HT-29 (cell line): Measurements from ENCODE around the gene SLC29A3. TPM values are rescaled to one million over a fixed set of nuclear protein-coding genes. Genes with fewer than 3 reads are reported as not detected.
A peak's percentile ranks its signal among the peaks of the same experiment; 100 is the strongest.

Experiments
- DNase-seq: peaks from one replicate; pipeline ENCODE4 v3.0.0-alpha.2; 2015; ENCODE audit warnings: low spot score
- total RNA-seq: library from RNA; depleted of rRNA; stranded (reverse); fragments of >200 nt; shearing (Covaris generic); gene quantifications from 2 replicates; pipeline ENCODE4 v1.2.3, GENCODE V29; 2014

The SLC29A3 gene
- total RNA-seq, 1 experiment from 2014 or later = 4.1 TPM

DNA sequence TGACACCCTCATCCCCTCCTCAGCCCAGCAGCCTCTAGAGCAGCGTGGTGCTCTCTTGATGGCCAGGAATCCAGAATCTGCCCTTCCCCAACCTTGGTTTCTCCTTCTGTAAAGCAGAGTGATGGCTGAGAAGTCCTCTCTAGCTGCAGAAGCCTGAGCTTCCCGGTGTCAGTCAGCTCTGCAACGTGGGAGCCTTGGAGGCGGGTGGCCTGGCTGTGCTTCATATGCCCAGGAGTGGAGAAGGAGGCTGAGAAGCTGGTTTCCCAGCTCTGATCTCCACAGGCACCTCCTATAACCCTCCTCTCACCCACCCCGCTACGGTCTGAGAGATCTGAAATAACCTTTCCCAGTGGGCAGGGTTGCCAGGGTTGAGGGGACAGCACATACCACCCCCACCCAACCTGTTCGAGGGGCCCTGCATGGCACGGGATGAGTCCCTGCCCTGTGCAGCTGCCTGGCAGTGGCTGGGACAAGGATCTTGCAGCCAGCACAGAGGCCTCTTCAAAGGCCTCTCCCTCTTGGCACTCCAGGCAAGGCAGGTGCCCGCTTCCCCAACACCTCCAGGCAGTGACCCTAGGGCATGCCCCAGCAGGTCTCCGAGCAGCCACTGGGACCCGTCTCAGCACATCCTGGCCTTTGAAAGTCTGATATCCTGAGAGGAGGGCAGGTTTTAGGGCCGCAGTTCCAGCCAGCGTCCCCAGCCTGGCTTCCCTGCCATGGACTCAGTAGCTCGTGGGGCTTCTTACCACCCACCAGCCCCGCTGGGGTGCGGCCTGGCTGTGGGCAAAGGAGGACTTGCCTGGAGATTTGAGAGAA is 18.3 kb upstream of the SLC29A3 start:
- no peak for DNase-seq

DNA sequence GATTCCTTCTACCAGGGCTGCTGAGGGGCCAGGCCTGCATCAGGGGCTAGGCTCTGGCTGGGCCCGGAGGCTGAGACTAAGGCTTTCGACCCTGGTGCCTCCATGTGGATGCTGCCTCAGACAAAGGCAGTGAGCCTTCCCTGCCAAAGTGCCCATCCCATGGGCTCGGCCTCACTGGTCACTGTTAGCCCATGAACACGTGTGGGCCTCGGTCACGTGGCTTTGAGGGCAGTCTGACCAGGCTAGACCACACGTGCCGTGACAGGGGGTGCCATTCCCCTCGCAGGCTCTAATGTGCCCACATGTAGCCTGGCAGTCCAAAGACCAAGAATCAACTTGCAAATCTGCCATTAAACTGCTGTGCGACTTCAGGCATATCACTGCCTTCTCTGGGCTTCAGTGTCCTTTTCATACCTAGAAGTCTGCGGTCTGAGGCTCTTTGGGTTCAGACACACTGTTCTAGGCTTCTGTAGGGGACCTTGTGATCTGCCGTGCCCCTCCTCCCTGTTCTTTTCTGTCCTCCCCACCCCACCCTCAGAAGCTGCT is 17.6 kb upstream of the SLC29A3 start:
- DNase-seq = no peak

DNA sequence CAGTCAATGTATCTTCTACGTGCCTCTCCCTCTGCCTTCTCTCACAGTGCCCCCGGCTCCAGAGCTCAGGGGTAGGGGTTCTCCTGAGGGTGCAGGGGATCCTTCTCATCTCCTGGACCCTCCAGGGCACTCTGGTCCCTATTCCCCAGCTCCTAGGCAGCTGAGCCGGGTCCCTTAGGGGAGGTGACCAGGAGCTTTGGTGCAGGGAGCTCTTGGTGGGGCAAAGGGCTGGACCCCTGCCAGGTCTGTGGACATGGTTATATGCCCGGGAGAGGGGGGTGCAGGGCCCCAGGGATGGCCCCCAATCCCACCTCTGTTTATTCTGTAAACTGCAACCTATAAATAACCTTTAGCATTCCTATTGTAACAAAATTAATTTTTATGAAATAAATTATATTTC is 16.6 kb upstream of the SLC29A3 start:
- no peak for DNase-seq

DNA sequence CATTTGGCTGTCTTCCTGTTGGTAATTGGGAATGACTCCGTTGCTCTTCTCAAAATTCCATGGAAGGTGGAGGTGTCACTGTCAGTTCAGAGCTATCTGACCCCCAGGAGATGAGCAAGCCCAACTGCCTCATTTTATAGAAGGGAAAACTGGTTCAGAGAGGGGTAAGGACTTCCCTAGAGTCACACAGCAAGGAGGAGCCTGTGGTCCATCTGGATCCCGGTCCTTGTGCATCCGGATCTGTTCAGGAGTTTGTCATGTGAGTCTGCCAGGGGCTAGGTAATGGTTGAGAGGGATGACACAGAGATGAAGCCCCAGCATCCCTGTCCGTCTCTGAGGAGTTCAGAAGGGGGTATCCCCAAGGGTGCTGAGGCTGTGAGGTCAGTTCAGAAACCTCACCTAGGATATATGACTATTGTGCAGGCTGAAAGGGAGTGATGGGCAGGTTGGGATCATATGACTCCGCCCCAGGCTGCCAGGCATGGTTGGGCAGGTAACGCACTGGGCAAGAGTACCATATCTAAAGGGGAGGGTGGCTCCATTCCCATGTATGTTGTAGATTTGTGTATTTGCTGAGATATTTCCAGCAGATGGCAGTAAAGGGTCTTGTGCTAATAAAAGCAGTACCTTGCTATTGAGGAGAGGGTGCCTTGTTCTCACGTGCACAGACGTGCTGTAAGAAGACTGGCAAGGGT is 16.0 kb upstream of the SLC29A3 start:
- peak; percentile 65 for DNase-seq

DNA sequence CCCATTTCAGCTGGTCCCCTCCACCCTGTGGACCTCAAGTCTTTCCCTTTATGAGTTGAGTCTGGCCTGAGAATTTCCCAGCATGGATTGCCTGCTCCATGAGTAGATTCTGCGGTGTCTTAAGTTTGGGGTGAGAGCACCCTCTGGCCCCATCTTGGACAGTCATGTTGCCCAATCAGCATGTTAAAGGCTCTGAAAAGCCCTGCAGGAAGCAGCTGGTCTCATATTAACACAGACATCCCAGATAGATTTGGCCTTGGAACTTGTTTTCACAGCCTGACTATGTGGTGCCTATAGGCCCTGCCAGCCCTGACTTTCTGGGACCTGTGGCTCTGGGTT is 15.5 kb upstream of the SLC29A3 start:
- DNase-seq = no peak

DNA sequence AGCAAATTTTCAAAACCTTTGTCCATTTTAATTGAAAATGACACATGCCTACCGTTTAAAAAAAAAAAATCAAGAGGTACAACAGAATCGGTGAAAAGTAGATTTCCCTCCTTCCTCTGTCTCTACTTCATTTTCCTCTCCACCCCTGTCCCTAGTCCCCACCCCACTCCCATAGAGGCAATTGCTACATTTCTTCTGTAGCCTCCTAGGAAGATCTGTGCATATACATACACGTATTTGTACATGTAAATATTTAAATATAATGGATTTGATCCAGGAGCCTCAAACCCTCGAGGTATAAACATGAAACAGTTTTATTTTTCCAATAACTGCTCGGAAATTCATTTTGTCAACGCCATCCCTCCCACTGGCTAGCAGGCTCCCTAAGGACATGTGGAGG is 14.1 kb upstream of the SLC29A3 start:
- DNase-seq = no peak

DNA sequence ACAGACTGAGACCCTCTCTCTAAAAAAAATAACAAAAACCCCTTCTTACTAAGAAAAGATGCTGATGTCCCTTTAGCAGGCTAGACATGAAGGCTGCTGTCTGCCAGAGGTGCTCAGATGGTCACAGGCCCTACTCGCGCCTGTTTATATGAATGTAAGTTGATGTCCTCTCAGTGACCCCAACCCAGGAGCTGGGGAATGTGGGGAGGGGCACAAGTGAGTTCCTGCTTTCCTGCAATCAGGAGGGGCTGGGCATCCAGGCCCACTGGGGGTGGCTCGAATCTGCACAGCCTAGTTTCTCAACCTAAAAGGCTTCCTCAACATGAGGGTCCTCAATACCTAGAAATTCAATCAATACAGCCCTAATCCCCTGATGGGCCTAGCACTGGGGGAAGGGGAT is 12.1 kb upstream of the SLC29A3 start:
- no peak for DNase-seq

DNA sequence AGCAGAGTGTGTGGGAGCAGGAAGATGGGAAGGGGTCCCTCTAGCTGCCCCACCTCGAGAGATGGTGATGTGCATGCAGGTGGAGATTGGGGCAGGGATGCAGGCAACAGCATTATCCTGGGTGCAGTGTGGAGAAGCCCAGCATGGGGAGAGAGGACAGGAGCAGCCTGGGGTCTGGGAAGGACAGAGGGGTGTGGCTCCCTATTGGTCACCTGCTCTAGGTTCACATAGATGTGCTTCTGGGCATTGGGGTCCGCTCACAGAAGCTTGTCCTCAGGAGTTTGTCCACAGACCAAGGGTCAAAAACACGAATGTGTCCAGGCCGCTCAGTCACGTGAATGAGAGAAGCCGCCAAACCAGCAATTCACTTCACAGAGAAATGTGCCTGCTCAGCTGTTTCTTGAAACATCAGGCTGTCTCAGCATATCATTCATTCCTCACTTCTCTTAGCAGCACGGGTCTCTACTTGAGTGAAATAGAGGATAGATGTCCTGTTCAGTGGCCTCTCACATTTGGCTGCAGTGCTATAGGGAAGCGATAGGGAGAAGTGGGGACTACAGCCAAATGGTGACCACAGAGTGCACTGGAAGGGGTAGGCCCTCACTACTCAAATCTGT is 11.5 kb upstream of the SLC29A3 start:
- no peak for DNase-seq

DNA sequence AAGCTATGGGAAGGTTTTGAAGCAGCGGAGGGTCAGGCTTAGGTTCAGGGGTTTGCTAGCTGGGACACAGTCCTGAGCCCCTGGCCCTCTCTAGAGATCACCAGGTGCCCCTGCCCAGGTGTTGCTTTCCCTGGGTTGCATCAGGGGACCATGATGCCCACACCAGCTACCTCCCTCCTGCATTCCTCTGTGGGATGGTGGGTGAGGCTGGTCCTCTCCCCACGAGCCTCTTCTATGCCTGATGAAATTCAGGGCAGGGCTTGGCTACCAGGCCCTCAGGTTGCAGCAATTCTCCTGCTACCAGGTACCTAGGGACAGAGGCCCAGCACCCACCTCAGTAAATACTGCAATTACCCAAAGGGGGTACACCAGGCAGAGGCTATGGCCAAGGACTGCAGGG is 10.8 kb upstream of the SLC29A3 start:
- DNase-seq = no peak

DNA sequence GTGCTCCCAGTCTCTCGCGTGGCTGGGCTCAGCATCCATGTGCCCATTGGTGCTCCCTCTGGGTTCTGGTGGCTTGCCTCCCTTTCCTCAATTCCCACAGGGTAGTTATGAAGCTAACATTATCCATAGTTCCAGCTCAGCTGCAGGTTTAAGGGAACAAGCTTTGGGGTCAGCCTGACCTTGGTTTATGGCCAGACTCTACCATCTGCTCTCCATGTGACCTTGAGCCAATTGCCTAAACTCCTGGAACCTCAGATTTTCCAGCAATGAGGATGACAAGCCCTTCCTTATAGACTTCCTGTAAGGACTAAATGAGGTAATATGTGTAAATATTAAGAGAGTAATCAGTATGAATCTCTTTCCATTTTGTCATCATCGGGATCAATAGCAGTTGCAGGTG is 10.1 kb upstream of the SLC29A3 start:
- DNase-seq = no peak

DNA sequence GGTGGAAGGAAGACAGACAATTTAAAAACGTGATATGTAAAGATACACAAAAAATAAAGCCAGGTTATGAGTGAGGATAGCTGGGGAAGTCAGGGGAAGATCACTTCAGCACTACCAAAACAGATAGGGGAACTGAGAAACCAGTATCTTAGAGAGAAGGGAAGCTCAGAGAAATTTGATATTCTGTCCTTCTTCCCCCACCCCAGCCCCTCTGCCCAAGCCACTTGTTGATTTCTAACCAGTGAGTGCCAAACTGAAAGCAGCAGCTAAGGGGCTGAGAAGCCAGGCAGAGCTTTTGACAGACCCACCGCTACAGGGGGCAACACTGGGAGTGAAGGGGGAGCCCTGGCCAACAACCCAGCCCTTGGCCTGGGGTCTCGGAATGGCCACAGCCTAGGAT is 9.1 kb upstream of the SLC29A3 start:
- no peak for DNase-seq

DNA sequence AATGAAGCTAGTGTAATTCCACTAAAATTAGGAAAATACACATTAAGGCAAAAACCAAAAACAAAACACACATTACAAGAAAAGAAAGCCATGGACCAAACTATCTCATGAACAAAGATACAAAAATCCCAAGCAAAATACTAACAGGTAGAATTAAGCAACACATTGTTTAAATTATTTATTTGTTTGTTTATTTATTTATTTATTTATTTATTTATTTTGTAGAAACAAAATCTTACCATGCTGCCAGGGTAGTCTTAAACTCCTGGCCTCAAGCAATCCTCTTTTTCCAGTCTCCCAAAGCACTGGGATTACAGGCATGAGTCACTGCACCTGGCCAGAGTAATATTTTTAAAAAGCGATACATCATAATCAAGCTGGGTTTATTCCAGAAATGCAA is 6.8 kb upstream of the SLC29A3 start:
- DNase-seq = no peak

DNA sequence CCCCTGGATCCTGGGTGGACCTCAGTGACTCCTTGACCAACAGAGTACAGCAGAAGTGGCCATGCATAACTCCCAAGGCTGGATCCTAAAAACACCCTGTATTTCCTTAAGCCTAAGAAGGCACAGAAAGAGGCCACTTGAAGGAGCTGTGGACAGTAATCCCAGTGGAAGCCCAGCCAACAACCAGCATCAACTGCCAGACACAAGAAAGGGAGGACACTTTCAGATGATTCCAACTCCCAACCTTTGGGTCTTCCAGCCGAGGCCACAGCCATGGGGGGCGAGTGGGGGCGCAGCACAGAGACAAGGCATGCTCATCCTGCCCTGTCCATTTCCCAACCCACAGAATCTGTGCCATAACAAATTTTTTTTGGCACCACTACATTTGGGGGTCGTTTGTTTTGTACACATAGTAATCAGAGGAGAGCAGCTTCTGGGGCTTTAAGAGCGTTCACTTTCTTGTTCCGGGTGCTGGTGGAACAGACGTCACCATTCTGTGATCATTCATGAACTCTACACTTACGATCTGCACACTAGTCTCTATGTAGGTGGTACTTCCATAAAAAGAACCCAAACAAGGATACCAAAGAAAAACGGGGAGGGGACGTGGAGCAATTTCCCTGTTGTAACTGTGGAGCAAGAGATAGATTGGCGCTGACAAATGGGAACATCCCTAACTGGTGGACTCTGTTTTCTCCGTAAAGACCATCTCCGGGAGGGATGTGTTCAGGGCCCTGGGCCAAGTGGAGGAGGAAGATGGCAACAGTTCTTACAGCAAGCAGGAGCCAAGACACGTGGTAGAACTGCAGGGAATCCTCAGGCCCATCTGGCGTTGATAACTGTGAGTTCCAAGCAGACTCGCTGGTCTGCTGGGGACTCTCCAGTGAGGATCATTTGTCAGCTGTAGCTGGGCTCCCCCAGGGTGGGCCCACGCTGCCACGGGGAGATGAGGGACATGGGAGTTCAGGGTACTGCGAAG is 6.0 kb upstream of the SLC29A3 start:
- no peak for DNase-seq

DNA sequence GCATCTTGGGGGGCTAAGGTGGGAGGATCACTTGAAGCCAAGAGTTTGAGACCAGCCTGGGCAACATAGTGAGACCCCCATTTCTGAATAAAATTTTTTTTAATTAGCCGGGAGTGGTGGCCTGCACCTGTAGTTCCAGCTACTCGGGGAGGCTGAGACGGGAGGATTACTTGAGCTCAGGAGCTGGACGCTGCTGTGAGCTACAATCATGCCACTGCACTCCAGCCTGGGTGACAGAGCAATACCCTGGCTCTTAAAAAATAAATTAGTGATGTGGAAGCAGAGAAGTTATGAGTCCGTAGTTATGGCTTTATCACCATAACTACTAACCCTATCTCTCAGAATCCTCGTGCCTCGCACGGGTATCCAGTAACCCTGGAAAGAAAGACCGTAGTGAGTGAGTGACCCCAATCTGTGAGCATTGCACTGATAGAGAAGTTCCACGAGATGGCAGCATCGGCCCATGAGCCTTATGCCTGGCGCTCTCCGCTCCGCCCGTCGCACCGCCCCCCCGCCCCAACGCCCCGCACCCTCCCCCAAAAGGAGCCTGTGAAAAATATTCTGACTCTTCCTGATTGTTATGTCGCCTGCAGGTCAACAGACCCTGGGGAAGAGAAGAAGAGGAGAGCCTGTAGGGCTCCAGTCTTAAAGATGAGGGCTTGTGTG is 4.9 kb upstream of the SLC29A3 start:
- peak; percentile 53 for DNase-seq

DNA sequence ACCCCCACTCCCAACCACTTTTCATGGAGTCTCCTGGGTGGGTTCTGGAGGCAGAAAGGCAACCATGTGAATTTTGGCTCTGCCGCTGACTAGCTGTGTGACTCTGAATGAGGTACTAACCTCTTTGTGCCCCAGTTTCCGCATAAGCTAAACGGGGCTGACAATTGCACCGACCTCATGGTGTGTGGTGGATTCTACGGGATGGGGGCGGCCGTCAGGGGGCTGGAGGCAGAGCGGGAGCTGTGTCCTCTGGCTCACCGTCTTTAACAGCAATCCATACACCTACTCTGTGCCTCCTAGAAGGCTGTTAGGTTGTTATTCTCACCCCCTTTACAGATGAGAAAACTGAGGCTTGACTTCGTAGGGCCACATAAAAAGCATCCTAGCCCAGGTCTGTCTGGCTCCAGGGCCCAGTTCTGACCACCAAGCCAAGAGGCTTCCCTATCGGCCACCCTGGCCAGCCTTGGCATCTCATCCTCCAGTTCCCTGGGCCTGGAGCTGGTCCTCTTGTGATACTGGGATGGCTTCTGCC is 4.3 kb upstream of the SLC29A3 start:
- no peak for DNase-seq

DNA sequence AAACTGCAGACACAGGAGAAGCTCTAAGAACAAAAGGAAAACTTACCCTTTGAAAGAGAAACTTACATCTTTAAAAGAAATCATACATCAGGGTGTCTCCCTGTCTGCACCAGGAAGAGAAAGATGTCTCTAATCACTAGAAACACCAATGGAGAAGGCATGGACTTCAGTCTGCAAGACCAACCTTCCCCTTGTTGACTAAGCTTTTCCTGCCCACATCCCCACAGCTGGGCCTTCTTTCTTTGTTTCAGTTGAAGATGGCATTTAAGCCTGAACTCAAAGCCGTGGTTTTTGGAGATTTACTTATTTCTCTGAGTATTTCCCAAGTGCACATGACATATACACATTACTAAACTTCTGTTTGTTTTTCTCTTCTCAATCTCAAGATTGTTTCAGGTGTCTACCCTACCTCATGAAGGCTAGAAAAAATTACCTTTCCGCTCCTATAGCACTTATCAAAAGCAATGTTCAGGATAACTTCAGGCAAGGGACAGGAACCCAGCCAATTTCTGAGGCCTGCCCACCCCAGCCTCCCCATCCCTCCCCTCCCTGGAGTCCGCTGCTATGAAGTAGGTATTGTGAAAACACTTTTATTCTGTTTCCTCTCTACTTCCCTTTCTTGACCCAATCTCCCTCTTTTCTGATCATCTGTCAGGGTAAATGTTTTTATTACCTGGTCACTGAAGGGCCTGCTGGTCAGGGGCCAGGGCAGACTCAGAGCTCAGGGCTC is 2.8 kb upstream of the SLC29A3 start:
- no peak for DNase-seq

DNA sequence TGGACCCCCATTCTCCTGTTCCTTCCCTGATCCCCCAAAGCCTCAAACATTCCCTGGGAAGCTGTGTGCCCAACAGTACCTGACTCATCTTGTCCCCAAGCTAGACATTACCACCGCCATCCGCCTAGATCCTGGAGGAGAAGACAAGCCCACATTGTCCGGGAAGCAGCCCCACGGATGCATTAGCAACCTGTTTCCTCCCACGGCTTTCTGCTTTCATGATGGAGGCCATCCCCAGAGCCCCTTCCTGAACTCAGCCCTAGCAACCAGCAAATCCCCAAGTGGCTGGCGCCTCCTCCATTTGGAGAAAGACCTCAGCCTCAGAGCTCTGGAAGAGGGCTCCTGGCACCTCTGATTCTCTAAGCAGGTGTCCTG is 2.3 kb upstream of the SLC29A3 start:
- no peak for DNase-seq

DNA sequence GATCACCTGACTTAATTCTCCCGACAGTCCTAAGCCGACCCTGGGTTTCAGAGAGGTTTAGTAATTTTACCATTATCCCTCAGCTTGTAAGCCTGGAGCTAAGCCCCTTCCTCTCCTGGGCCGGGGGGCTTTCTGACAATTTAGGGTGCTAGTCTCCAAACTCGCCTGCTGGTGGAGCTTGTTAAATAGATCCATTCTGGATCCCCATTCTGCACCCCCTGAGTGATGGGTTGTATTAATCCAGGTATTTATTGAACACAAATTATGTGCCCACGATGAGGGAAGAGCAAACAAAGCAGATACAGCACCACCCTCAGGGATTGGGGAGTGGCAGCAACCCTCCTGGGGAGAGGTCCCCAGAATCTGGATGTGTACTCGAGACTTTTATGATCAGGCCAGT is 1.3 kb upstream of the SLC29A3 start:
- no peak for DNase-seq

DNA sequence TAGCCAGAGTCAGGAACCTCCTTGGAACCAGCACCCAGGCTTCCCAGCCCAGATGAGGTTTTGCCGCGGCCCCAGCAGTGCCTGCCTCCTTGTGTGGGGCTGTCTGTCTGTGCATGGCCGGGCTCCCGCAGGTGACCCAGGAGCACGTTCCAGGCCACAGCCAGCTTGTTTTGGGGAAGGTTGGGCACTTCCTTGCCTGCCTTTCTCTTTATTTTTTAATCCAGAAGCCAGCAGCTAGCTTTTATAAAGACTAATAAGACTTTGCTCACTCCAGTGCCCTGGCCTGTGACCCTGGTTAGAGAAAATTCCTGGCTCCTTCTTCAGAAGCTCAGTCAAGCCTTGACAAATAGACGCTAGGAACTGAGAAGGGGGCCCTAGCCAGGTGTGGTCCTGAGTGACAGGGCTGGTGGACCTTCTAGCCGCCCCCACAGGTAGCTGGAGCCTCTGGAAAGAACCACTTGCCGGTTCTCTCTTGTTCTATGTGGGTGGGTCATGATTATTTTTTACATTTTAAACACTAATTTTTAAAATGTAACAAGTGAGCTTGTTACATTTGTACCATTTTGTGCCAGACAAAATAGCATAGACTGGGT is 837 bp downstream of the SLC29A3 start:
- no peak for DNase-seq

DNA sequence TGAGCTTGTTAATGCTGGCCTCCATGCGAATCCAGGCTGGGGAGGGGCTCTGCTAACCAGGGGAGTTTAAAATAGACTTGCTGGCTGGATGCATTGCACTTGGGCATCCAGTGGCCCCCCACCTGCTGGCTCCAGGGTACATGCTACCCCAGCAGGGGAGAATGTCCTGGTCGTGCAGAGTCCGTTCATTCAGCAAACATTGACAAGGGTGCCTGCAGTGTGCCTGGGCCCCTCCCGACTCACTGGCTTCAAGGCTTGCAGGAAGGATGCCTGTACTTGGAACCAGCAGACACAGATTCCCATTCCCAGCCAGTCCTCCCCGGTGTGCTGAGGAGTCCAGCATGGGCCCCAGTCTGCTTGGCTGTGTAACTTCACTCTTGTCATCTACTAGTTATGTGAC is 1.5 kb downstream of the SLC29A3 start:
- DNase-seq = no peak
